Erythroblast (primary cell): Measurements from ENCODE around the gene NBPF6.
"Not testable (repeated sequence)": the region's sequence is repeated elsewhere in the genome, so short reads cannot be mapped to it uniquely, and the experiment has no call there.

Experiments
- GATA1 ChIP-seq: IDR thresholded peaks from 2 replicates; pipeline ENCODE4 v1.6.1; 2011; ENCODE audit warnings: low read depth, mild to moderate bottlenecking, control low read depth, low read length, moderate library complexity
- POLR2A ChIP-seq: IDR thresholded peaks from 2 replicates; pipeline ENCODE4 v1.6.1; 2011; ENCODE audit warnings: mild to moderate bottlenecking, low read length

DNA sequence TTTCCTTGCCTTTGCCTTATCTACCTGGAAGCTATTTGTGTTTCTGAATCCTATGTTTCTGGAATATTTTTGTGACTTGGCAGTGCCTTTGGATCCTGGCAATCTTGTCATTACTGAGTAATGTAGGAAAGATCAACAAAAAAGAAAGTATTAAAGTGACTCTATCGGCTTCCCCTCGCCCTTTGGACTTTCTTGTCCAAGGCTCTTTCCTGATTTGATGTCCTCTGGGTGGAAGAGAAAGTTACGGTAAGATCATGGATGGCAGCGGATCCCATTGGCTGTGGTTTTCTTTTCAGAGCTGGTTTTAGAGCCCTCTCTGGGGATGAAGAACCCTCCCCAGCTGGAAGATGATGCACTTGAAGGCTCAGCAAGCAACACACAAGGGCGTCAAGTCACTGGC, 17.0 kb downstream of the NBPF6 start:
- TF ChIP-seq POLR2A, GATA1: not testable (repeated sequence)
